WTC11 (cell line): ENCODE data around the gene ZNF232.

ENCODE experiments used
- ETV6 ChIP-seq: sonication (generic); formaldehyde crosslinking; IDR thresholded peaks from 2 replicates; pipeline ENCODE4 v1.8.1; 2022; ENCODE audit warnings: mild to moderate bottlenecking, missing genetic modification reagents
- NFE2L1 ChIP-seq: sonication (generic); formaldehyde crosslinking; IDR thresholded peaks from 2 replicates; pipeline ENCODE4 v1.8.1; 2023; ENCODE audit warnings: missing genetic modification reagents
- ZNF396 ChIP-seq: fragments of 250-450 bp; sonication (Bioruptor Pico); IDR thresholded peaks from 2 replicates; pipeline ENCODE4 v1.8.0; 2021; ENCODE audit warnings: mild to moderate bottlenecking, moderate library complexity, borderline replicate concordance
- ZNF416 ChIP-seq: fragments of 250-450 bp; sonication (Bioruptor Pico); IDR thresholded peaks from 2 replicates; pipeline ENCODE4 v1.9.0; 2021; ENCODE audit warnings: mild to moderate bottlenecking, inconsistent platforms
- TF ChIP-seq, protein P1 (sequence below): sonication (generic); formaldehyde crosslinking; IDR thresholded peaks from 2 replicates; pipeline ENCODE4 v1.8.1; 2023; ENCODE audit warnings: mild to moderate bottlenecking, missing genetic modification reagents, moderate library complexity
- TF ChIP-seq, protein P2 (sequence below): sonication (generic); formaldehyde crosslinking; IDR thresholded peaks from 2 replicates; pipeline ENCODE4 v1.8.1; 2023; ENCODE audit warnings: mild to moderate bottlenecking, missing genetic modification reagents, moderate library complexity
- TF ChIP-seq, protein P3 (sequence below): fragments of 250-450 bp; sonication (Bioruptor Pico); IDR thresholded peaks from 2 replicates; pipeline ENCODE4 v1.9.0; 2021; ENCODE audit warnings: mild to moderate bottlenecking
- TF ChIP-seq, protein P4 (sequence below): sonication (generic); formaldehyde crosslinking; IDR thresholded peaks from 2 replicates; pipeline ENCODE4 v1.8.0; 2023; ENCODE audit warnings: missing genetic modification reagents
- TF ChIP-seq, protein P5 (sequence below): fragments of 200-600 bp; IDR thresholded peaks from 2 replicates; pipeline ENCODE4 v1.8.0; 2022; ENCODE audit warnings: antibody characterized with exemption
- TF ChIP-seq, protein P6 (sequence below): sonication (generic); formaldehyde crosslinking; IDR thresholded peaks from 2 replicates; pipeline ENCODE4 v1.8.1; 2023; ENCODE audit warnings: mild to moderate bottlenecking, missing genetic modification reagents
- TF ChIP-seq, protein P7 (sequence below): sonication (generic); formaldehyde crosslinking; IDR thresholded peaks from 2 replicates; pipeline ENCODE4 v1.8.1; 2022; ENCODE audit warnings: mild to moderate bottlenecking, moderate library complexity, missing genetic modification reagents

DNA sequence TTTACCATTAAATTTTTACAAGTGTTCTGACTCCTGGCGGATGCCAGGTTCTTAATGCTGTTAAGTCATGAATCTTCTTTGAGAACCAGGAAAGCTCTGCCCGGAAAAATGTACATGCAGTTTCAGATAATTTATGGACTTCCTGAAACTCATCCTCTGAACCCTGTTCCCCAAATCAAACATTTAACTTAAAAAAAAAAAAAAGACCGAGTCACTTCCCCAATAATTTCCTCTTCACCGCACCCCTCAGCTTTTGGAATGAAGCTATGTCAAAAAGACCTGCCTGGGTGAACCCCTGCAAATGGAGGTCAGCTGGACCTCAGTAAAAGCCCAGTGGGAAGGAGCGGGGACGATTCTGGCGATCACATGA lies 15.0 kb downstream of the ZNF232 start:
- TF ChIP-seq, protein P1, sequence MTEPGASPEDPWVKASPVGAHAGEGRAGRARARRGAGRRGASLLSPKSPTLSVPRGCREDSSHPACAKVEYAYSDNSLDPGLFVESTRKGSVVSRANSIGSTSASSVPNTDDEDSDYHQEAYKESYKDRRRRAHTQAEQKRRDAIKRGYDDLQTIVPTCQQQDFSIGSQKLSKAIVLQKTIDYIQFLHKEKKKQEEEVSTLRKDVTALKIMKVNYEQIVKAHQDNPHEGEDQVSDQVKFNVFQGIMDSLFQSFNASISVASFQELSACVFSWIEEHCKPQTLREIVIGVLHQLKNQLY = no peak
- TF ChIP-seq, protein P2, sequence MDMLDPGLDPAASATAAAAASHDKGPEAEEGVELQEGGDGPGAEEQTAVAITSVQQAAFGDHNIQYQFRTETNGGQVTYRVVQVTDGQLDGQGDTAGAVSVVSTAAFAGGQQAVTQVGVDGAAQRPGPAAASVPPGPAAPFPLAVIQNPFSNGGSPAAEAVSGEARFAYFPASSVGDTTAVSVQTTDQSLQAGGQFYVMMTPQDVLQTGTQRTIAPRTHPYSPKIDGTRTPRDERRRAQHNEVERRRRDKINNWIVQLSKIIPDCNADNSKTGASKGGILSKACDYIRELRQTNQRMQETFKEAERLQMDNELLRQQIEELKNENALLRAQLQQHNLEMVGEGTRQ (CRISPR knock-in tag) = no peak
- TF ChIP-seq NFE2L1 (CRISPR knock-in tag) = no peak
- TF ChIP-seq, protein P3, sequence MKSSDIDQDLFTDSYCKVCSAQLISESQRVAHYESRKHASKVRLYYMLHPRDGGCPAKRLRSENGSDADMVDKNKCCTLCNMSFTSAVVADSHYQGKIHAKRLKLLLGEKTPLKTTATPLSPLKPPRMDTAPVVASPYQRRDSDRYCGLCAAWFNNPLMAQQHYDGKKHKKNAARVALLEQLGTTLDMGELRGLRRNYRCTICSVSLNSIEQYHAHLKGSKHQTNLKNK (CRISPR knock-in tag) = no peak
- TF ChIP-seq, protein P4, sequence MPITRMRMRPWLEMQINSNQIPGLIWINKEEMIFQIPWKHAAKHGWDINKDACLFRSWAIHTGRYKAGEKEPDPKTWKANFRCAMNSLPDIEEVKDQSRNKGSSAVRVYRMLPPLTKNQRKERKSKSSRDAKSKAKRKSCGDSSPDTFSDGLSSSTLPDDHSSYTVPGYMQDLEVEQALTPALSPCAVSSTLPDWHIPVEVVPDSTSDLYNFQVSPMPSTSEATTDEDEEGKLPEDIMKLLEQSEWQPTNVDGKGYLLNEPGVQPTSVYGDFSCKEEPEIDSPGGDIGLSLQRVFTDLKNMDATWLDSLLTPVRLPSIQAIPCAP (CRISPR knock-in tag) = no peak
- TF ChIP-seq, protein P5, sequence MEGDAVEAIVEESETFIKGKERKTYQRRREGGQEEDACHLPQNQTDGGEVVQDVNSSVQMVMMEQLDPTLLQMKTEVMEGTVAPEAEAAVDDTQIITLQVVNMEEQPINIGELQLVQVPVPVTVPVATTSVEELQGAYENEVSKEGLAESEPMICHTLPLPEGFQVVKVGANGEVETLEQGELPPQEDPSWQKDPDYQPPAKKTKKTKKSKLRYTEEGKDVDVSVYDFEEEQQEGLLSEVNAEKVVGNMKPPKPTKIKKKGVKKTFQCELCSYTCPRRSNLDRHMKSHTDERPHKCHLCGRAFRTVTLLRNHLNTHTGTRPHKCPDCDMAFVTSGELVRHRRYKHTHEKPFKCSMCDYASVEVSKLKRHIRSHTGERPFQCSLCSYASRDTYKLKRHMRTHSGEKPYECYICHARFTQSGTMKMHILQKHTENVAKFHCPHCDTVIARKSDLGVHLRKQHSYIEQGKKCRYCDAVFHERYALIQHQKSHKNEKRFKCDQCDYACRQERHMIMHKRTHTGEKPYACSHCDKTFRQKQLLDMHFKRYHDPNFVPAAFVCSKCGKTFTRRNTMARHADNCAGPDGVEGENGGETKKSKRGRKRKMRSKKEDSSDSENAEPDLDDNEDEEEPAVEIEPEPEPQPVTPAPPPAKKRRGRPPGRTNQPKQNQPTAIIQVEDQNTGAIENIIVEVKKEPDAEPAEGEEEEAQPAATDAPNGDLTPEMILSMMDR = no peak
- TF ChIP-seq, protein P6, sequence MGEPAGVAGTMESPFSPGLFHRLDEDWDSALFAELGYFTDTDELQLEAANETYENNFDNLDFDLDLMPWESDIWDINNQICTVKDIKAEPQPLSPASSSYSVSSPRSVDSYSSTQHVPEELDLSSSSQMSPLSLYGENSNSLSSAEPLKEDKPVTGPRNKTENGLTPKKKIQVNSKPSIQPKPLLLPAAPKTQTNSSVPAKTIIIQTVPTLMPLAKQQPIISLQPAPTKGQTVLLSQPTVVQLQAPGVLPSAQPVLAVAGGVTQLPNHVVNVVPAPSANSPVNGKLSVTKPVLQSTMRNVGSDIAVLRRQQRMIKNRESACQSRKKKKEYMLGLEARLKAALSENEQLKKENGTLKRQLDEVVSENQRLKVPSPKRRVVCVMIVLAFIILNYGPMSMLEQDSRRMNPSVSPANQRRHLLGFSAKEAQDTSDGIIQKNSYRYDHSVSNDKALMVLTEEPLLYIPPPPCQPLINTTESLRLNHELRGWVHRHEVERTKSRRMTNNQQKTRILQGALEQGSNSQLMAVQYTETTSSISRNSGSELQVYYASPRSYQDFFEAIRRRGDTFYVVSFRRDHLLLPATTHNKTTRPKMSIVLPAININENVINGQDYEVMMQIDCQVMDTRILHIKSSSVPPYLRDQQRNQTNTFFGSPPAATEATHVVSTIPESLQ (CRISPR knock-in tag) = no peak
- TF ChIP-seq ETV6 = no peak
- no peak for TF ChIP-seq ZNF416 (CRISPR knock-in tag)
- no peak for TF ChIP-seq ZNF396 (CRISPR knock-in tag)
- TF ChIP-seq, protein P7, sequence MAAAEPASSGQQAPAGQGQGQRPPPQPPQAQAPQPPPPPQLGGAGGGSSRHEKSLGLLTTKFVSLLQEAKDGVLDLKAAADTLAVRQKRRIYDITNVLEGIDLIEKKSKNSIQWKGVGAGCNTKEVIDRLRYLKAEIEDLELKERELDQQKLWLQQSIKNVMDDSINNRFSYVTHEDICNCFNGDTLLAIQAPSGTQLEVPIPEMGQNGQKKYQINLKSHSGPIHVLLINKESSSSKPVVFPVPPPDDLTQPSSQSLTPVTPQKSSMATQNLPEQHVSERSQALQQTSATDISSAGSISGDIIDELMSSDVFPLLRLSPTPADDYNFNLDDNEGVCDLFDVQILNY (CRISPR knock-in tag) = no peak
